Cardiac muscle cell (in vitro differentiated cells and primary cell): ENCODE measurements around the gene TBC1D5. TPM values are rescaled to one million over a fixed set of nuclear protein-coding genes. Genes with fewer than 3 reads are reported as not detected.

Experiments
- DNase-seq, 2 donors: peaks; one replicate each; pipeline versions ENCODE4 v3.0.0 to v3.0.0-alpha.2; 2010 to 2017; ENCODE audit warnings: low read depth in 1 of 2, low spot score in 1 of 2
- H3K27ac ChIP-seq: fragments of 200-600 bp; sonication (generic); 2 replicates; pipeline ENCODE4 v1.5.1; 2016
- H3K27me3 ChIP-seq: fragments of 200-600 bp; sonication (generic); 2 replicates; pipeline ENCODE4 v1.6.0; 2016; ENCODE audit warnings: control low read depth
- H3K36me3 ChIP-seq: fragments of 200-600 bp; sonication (generic); 2 replicates; pipeline ENCODE4 v1.5.1; 2016; ENCODE audit warnings: control low read depth
- H3K4me1 ChIP-seq: fragments of 200-600 bp; sonication (generic); 2 replicates; pipeline ENCODE4 v1.8.1; 2017; ENCODE audit warnings: low read depth, mild to moderate bottlenecking, mixed run types
- H3K4me3 ChIP-seq: fragments of 200-600 bp; sonication (generic); 2 replicates; pipeline ENCODE4 v1.5.1; 2016; ENCODE audit warnings: mild to moderate bottlenecking
- H3K9me3 ChIP-seq: fragments of 200-600 bp; sonication (generic); 2 replicates; pipeline ENCODE4 v1.5.1; 2017; ENCODE audit warnings: low read depth, mild to moderate bottlenecking, control low read depth
- polyA plus RNA-seq: library from polyadenylated mRNA; unstranded; fragments of >200 nt; fragmentation: Nextera tagmentation; extraction: Ambion mirVana; gene quantifications from 2 replicates; pipeline ENCODE4 v1.2.1, GENCODE V29; 2016
- total RNA-seq: library from RNA; depleted of rRNA; stranded (reverse); fragments of >200 nt; gene quantifications from 2 replicates; pipeline ENCODE4 v1.2.3, GENCODE V29; 2016
- TF ChIP-seq, protein P1 (sequence below): IDR thresholded peaks from 2 replicates; pipeline ENCODE4 v1.5.1; 2012; ENCODE audit warnings: low read depth, mild to moderate bottlenecking, low read length

TBC1D5 gene
- total and polyA plus RNA-seq, 2 experiments from 2014 or later, result 34.5 to 66.6 TPM

DNA sequence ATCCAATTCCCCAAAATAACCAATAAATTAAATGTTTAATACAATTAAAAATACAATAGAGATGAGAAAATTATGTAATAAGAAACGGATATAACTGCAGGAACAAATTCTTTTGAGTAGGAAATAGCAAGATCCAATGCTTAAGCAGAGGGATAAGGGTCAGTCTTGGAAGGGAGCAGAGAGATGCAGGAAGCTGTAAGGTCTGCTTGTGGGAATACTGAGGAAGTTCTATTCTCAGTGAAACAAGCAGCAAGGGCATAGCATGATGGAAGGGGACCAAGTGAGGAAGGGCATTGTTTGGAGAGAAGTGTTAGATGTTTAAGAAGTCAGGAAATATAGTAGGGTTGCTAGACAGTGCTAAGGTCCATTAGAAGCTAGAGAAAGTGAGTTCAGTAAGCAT, 409.0 kb downstream of the TBC1D5 start:
- TF ChIP-seq, protein P1, sequence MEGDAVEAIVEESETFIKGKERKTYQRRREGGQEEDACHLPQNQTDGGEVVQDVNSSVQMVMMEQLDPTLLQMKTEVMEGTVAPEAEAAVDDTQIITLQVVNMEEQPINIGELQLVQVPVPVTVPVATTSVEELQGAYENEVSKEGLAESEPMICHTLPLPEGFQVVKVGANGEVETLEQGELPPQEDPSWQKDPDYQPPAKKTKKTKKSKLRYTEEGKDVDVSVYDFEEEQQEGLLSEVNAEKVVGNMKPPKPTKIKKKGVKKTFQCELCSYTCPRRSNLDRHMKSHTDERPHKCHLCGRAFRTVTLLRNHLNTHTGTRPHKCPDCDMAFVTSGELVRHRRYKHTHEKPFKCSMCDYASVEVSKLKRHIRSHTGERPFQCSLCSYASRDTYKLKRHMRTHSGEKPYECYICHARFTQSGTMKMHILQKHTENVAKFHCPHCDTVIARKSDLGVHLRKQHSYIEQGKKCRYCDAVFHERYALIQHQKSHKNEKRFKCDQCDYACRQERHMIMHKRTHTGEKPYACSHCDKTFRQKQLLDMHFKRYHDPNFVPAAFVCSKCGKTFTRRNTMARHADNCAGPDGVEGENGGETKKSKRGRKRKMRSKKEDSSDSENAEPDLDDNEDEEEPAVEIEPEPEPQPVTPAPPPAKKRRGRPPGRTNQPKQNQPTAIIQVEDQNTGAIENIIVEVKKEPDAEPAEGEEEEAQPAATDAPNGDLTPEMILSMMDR, result no peak
- DNase-seq, result no peak
- H3K4me3 ChIP-seq, result no peak overlapping the region

DNA sequence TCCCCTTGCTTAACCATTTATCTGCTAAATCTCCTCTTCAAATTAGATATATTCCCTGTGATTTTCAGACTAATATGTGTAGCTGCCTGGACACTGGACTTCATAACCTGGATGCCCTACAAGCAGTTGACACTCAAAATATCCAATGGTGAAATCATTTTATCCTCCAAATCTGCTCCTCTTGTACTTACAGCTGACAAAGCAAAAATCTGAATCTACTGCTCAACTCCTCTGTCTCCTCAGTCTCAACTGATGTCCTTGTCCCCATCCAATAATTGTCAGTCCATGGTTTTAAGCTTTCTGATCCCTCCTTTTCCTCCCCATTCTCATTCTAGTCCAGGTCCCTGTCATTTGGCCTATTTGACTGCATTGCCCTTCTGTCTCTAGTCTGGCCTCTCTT, 411.8 kb downstream of the TBC1D5 start:
- Histone ChIP-seq H3K36me3 (no peaks in the 10 kb centered on the region), H3K4me1 (no peaks in the 10 kb centered on the region), H3K27me3 (no peaks in the 10 kb centered on the region), H3K4me3 (no peak overlapping the region), H3K9me3 (no peaks in the 10 kb centered on the region), H3K27ac (no peak overlapping the region)
- no peak for DNase-seq
- TF ChIP-seq, protein P1, result no peak

More for the DNA sequence above, 409.0 kb downstream of the TBC1D5 start:
- Histone ChIP-seq H3K4me1 (no peaks in the 10 kb centered on the region), H3K9me3 (no peaks in the 10 kb centered on the region), H3K36me3 (no peaks in the 10 kb centered on the region), H3K27me3 (no peaks in the 10 kb centered on the region), H3K27ac (no peak overlapping the region)

DNA sequence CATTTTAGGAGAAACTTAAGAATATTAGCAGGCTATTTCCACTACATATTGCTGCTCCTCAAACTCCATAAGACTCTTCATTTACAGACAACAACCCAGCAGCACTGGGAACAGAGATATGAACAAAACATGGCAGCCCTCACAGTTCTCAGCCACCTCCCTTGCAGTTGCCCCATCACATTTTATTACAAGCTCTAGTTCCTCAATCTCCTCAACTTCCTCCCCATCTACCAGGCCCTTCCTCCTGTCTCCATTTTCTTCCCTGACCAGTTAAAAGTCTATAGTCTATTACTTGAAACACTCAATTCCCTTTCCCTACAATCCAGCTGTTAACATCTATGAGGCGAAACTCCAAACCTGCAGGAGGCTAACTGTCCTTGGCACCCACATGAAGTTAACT, 412.5 kb downstream of the TBC1D5 start:
- H3K4me1 ChIP-seq, result no peaks in the 10 kb centered on the region
- H3K27ac ChIP-seq, result no peak overlapping the region
- TF ChIP-seq, protein P1, result no peak
- no peaks in the 10 kb centered on the region for H3K36me3 ChIP-seq
- H3K9me3 ChIP-seq, result no peaks in the 10 kb centered on the region
- no peak for DNase-seq
- H3K27me3 ChIP-seq, result no peaks in the 10 kb centered on the region
- H3K4me3 ChIP-seq, result no peak overlapping the region

DNA sequence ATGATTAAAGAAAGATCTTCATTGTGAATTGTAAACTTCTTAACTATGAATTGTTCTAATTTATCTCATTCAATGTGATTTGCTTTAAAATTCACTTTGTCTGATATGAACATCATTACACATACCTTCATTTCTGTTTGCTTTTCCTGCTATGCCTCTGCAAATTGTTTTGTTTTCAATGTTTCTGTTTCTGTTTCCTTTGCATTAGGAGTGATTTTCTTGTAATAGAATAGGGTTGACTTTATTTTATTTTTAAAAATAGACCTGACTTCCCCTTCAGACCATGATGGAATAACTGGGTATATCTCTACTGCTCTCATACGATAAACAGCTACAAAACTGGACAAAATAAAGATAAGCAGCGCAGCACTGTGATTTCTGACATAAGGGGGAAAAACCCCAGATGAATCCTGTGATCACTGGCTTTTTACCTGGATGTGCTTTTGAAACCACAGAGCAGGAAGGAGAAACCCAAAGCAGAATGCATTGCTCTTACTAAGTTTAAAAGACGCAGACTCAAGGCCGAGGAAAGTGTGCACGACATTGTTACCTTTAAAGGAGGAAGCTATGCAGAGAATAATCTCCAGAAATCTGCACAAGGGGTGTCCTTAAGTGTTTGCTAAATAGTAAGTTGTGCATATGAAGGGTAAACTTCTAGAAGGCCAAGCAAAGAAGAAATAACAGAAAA, 420.2 kb downstream of the TBC1D5 start:
- peaks cover 8% of the 10 kb centered on the region for H3K4me1 ChIP-seq
- H3K4me3 ChIP-seq, result no peak overlapping the region
- peak overlapping the region; percentile 19 for H3K27ac ChIP-seq
- no peaks in the 10 kb centered on the region for H3K27me3 ChIP-seq
- no peaks in the 10 kb centered on the region for H3K36me3 ChIP-seq
- DNase-seq, result no peak
- H3K9me3 ChIP-seq, result no peaks in the 10 kb centered on the region
- TF ChIP-seq, protein P1, result no peak

DNA sequence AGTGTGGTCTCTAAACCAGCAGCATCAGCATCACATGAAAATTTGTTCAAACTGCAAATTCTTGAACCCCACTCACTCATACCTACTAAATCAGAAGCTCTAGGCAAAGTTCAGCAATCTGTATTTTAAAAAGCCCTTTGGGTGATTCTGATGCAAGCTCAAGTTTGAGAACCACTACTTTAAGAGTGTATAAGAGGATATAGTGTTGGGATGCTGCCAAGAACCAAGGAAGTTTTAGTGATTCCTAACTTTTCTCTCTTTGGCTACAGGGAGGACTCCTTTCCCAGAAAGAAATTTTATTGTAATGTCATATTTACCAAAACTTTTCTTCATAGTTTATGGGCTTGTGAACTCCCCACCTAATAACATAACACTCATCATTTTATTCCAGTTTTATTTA, 422.2 kb downstream of the TBC1D5 start:
- peak in 1 of 2 donors; percentile 46 for DNase-seq
- no peak overlapping the region for H3K4me3 ChIP-seq
- TF ChIP-seq, protein P1, result no peak
- H3K36me3 ChIP-seq, result no peaks in the 10 kb centered on the region
- H3K4me1 ChIP-seq, result peaks cover 8% of the 10 kb centered on the region
- H3K9me3 ChIP-seq, result no peaks in the 10 kb centered on the region
- no peak overlapping the region for H3K27ac ChIP-seq
- H3K27me3 ChIP-seq, result no peaks in the 10 kb centered on the region
